PC-3 (cell line): ENCODE results near the gene GOT2.
"Not testable (repeated sequence)": the region's sequence is repeated elsewhere in the genome, so short reads cannot be mapped to it uniquely, and the experiment has no call there.

ENCODE experiments used
- CTCF ChIP-seq: fragments of 300-600 bp; sonication (generic); conservative IDR thresholded peaks from 2 replicates; pipeline ENCODE4 v1.5.1; 2017; ENCODE audit warnings: antibody characterized with exemption, low read depth, mild to moderate bottlenecking, low read length
- EZH2 ChIP-seq: fragments of 300-600 bp; sonication (generic); IDR thresholded peaks from one replicate; pipeline ENCODE4 v1.6.1; 2017; ENCODE audit warnings: antibody characterized with exemption, mild to moderate bottlenecking, low read length; ENCODE audit not compliant: unreplicated experiment
- EZH2phosphoT487 ChIP-seq: fragments of 300-600 bp; sonication (generic); IDR thresholded peaks from 2 replicates; pipeline ENCODE4 v1.6.1; 2018; ENCODE audit warnings: mild to moderate bottlenecking, antibody characterized with exemption, low read length, borderline replicate concordance

GRCh38 chr16:58736341-58736740, 2.2 kb upstream of the GOT2 start:
- TF ChIP-seq CTCF, EZH2, EZH2phosphoT487: not testable (repeated sequence)
